Ovary (tissue), 3 donors: ENCODE results near the gene MRPL41.
"Not testable (repeated sequence)": the region's sequence is repeated elsewhere in the genome, so short reads cannot be mapped to it uniquely, and the experiment has no call there.

Experiments
- CTCF ChIP-seq, 3 donors: fragments of 450-650 bp in 2 of 3; fragments of 200-600 bp in 1 of 3; IDR thresholded peaks; one replicate each; pipeline versions ENCODE4 v1.5.1 to v1.8.0; 2016 to 2022; ENCODE audit warnings: antibody characterized with exemption in 3 of 3, mild to moderate bottlenecking in 1 of 3
- EP300 ChIP-seq: sonication (generic); formaldehyde crosslinking; IDR thresholded peaks from one replicate; pipeline ENCODE4 v1.6.1; 2017; ENCODE audit warnings: antibody characterized with exemption
- POLR2A ChIP-seq: fragments of 450-650 bp; IDR thresholded peaks from one replicate; pipeline ENCODE4 v1.6.1; 2017; ENCODE audit warnings: antibody characterized with exemption, mild to moderate bottlenecking, moderate library complexity
- donor health status: DM: no; HTN: no; CAD: no.

- TF ChIP-seq CTCF (IDR thresholded peaks at IDR 0.05); POLR2A; EP300: not testable (repeated sequence)
Measured at GRCh38 chr9:137596577-137596976, 44.9 kb downstream of the MRPL41 start.
